H1 (cell line): Measurements from ENCODE around the gene CTSH. TPM values are rescaled to one million over a fixed set of nuclear protein-coding genes. Genes with fewer than 3 reads are reported as not detected.

ENCODE experiments used
- CBX5 ChIP-seq: fragments of 300-800, 300-1000 bp; sonication (generic); IDR thresholded peaks from 2 replicates; pipeline ENCODE4 v1.7.1; 2016; ENCODE audit warnings: antibody characterized with exemption, low read length, low read depth
- CBX8 ChIP-seq: fragments of 300-800, 300-1000 bp; sonication (generic); IDR thresholded peaks from 2 replicates; pipeline ENCODE4 v1.7.1; 2016; ENCODE audit warnings: low read depth, low read length, borderline replicate concordance
- CHD7 ChIP-seq: fragments of 300-600 bp; sonication (generic); IDR thresholded peaks from 2 replicates; pipeline ENCODE4 v1.7.1; 2012; ENCODE audit warnings: low read length, moderate library complexity, mild to moderate bottlenecking, inconsistent platforms; ENCODE audit not compliant: insufficient replicate concordance
- EP300 ChIP-seq, 2 experiments: IDR thresholded peaks; 1 replicate in 1 of 2; 2 replicates in 1 of 2; pipeline ENCODE4 v1.6.1; 2011 to 2012; ENCODE audit warnings: low read depth in 2 of 2, low read length in 2 of 2, mild to moderate bottlenecking in 2 of 2, borderline replicate concordance in 1 of 2, inconsistent platforms in 1 of 2, moderate library complexity in 1 of 2
- KDM5A ChIP-seq: fragments of 200-600 bp; IDR thresholded peaks from 2 replicates; pipeline ENCODE4 v1.7.1; 2012; ENCODE audit warnings: mild to moderate bottlenecking, low read length, inconsistent platforms, mixed read lengths
- PHF8 ChIP-seq: fragments of 200-600 bp; sonication (generic); conservative IDR thresholded peaks from 2 replicates; pipeline ENCODE4 v1.7.1; 2012; ENCODE audit warnings: low read depth, mild to moderate bottlenecking, inconsistent platforms, low read length, moderate library complexity
- SIRT6 ChIP-seq: IDR thresholded peaks from one replicate; pipeline ENCODE4 v1.7.1; 2012; ENCODE audit warnings: low read length, inconsistent platforms
- SP2 ChIP-seq: IDR thresholded peaks from 2 replicates; pipeline ENCODE4 v1.6.1; 2012; ENCODE audit warnings: mild to moderate bottlenecking, low read length, inconsistent platforms
- TBP ChIP-seq: IDR thresholded peaks from 2 replicates; pipeline ENCODE4 v1.6.1; 2011; ENCODE audit warnings: low read depth, low read length, improper control_type of control experiment
- polyA plus RNA-seq, 7 experiments: library from polyadenylated mRNA; depleted of rRNA in 3 of 7; stranded (reverse) in 5 of 7; unstranded in 2 of 7; fragments of >200 nt in 5 of 7; fragments of 200-250 nt in 2 of 7; gene quantifications; 1 replicate in 5 of 7; 2 replicates in 1 of 7; 4 replicates in 1 of 7; pipeline versions ENCODE4 v1.2.1 to v1.2.3, GENCODE V29; 2011 to 2013; ENCODE audit warnings: missing spikeins in 2 of 7, mixed read lengths in 2 of 7
- total RNA-seq: library from RNA; stranded (reverse); fragmentation: NEBNext Ultra II Directional; extraction: Animal tissue kit (Norgen Biotek cat#: 25700); gene quantifications from 2 replicates; pipeline ENCODE4 v1.2.1, GENCODE V29; 2021

The CTSH gene
- total and polyA plus RNA-seq, 2 of the 8 experiments (the other 6 are each of a cell fraction or from before 2014, with no cell fraction given): 34.0 to 36.8 TPM

GRCh38 chr15:78938658-78939488 lies 6.0 kb downstream of the CTSH start (continued):
- no peak for TF ChIP-seq PHF8
- no peak for TF ChIP-seq EP300 (IDR thresholded peaks at IDR 0.05; ENCODE audit: borderline replicate concordance in 1 of 2, low read depth in 2 of 2, low read length in 2 of 2)
- no peak for TF ChIP-seq SIRT6
- no peak for TF ChIP-seq KDM5A
- no peak for TF ChIP-seq TBP
- no peak for TF ChIP-seq SP2
- no peak for TF ChIP-seq CHD7
- TF ChIP-seq CBX5: no peak
- TF ChIP-seq CBX8: no peak
